Suprapubic skin (tissue), 3 donors: ENCODE measurements around the gene ZDHHC14.

Experiments
- CTCF ChIP-seq, 2 donors: fragments of 200-600 bp in 1 of 2; fragments of 450-650 bp in 1 of 2; sonication (generic) in 1 of 2; IDR thresholded peaks; one replicate each; pipeline ENCODE4 v1.5.1; 2016 to 2019; ENCODE audit warnings: antibody characterized with exemption in 2 of 2, mild to moderate bottlenecking in 1 of 2, moderate library complexity in 1 of 2
- POLR2A ChIP-seq, 2 donors: fragments of 450-650 bp; IDR thresholded peaks; one replicate each; pipeline ENCODE4 v1.6.1; 2017; ENCODE audit warnings: antibody characterized with exemption in 2 of 2, mild to moderate bottlenecking in 2 of 2, moderate library complexity in 2 of 2

GRCh38 chr6:157492249-157492648 is 111.3 kb downstream of the ZDHHC14 start:
- TF ChIP-seq POLR2A (IDR thresholded peaks at IDR 0.05) (no peak), CTCF (IDR thresholded peaks at IDR 0.05) (no peak)
